HG03097 (cell line): ENCODE results near the gene SIX2.
"Not testable (repeated sequence)": the region's sequence is repeated elsewhere in the genome, so short reads cannot be mapped to it uniquely, and the experiment has no call there.

Source experiments
- ATAC-seq: cut with Tn5 transposase; IDR thresholded peaks from one replicate; pipeline ENCODE4 v1.9.1; 2021; ENCODE audit not compliant: unreplicated experiment, low FRiP score

Gene SIX2

DNA sequence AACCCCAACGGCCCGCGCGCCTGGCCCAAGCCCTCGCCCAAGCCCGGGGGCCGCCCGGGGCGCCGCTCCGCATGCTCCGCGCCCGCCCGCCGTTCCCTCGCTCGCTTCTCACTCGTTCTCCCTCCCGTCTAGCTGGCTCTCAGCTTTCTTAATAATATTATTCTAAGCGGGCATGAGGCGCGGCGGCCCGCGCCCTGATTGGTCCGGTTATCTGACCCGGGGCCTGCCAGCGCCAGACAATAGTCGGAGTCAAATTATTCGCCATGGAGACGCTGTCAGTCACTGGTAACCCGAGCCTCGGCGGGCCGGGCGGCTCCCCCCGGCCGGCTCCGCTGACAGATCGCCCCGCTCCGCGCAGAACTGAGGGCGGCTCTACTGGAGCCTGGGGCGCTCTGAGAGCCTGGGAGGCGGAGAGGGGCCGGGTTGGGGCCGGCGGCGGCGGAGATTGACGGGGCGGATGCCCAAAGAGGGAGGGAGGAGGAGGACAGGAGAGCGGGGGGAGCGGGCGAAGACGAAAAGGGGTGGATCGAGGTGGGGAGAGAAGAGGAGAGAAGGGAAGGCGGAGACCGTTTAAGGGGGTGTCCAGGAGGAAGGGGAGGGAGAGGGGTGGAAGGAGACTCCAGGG, at the start of gene SIX2:
TSS of gene SIX2 (minus strand) at position 150 of the 625 bp plus-strand sequence. CDS start 342 bp downstream, outside the sequence.
- no peak for ATAC-seq

- no peak for ATAC-seq
Observed at GRCh38 chr2:45055162-45055605, 45.9 kb upstream of the SIX2 start.

DNA sequence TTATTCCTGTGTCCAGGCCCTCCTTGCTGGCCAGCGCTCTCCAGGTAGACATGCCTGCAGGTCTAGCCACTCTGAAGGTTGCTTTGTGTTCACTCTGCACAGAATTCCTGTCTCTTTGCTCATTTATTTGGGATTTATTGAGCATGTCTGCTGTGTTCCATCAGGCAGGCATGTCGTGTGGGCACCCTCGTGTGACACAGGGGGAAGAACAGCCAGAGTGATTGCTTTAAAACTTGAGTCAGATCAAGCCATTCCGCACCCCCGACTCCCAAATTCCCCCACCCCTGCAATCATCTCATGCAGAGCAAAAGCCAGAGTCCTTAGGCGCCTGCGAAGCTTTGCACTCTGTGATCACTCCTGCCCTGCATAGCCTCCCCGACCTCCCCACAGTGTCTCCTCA, 44.7 kb upstream of the SIX2 start:
- no peak for ATAC-seq

DNA sequence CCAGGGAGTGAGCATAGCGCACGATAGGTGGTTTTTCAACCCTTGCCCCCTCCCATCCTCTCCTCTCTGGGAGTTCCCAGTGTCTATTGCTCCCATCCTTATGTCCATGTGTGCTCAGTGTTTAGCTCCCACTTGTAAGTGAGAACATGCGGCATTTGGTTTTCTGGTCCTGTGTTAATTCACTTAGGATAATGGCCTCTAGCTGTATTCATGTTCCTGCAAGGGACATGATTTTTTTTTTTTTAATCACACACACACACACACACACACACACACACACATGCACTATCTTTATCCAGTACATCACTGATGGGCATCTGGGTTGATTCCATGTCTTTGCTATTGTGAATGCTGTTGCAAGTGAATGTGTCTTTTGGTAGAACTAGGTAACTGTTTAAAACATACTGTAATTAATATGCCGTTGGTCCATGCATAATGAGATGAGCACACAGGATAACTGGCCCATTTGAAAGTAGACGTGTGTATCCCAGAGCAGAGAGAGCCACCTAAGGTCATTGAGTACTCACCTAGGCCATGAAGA, 43.2 kb upstream of the SIX2 start:
- no peak for ATAC-seq

GRCh38 chr2:45049569-45050336, 40.5 kb upstream of the SIX2 start:
- ATAC-seq = no peak

- ATAC-seq = no peak
Observed at GRCh38 chr2:45047301-45047700, 38.0 kb upstream of the SIX2 start.

GRCh38 chr2:45046786-45047185, 37.5 kb upstream of the SIX2 start:
- ATAC-seq = no peak

DNA sequence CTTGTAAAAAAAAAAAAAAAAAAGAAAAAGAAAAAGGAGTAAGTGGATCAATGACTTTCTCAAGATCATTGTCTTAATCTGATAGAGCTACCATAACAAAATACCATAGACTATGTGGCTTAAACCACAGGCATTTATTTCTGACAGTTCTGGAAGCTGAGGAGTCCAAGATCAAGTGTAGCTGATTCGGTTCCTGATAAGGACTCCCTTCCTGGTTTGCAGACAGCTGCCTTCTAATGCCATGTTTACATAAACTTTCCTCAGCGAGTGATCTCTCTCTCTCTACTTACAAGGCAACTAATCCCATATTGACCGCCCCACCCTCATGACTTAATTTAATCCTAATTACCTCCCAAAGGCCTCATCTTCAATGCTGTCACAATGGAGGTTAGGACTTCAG, 36.5 kb upstream of the SIX2 start:
- no peak for ATAC-seq

DNA sequence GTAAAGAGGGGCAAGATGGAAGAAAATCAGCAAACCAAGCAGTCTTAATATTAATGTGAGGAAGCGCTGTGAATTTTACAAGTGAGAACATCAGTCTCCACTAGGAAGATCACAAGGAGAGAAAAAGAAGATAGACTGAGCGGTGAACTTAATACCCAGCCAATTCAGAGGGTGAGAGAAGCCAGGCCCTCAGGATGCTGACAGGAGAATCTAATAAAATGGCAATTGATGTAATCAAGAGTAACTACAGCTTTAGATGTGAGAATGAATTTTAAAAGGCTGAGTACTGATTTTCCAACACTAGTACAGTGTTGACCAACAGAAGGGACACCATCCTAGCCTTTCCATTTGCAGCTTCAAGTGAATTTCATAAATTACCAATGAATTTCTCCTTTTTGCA, 35.7 kb upstream of the SIX2 start:
- no peak for ATAC-seq

GRCh38 chr2:45043174-45043573, 33.9 kb upstream of the SIX2 start:
- ATAC-seq = no peak

DNA sequence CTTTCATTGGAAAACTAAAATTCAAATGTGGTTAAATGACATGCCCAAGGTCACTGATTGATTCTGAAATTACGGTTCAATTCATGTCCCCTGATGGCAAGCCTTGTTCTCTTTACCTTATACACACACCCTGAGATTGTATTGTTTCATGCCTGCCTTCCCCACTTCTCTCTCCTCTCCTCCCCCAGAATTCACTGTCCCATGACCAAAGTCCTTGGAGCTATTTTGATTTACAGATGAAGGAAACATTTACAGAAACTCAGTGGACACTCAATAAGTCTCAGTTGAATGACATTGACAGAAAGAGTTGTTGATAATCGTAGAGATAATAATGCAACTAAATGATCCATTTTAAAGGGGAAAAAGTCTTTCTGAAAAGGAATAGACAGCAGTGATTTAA, 33.1 kb upstream of the SIX2 start:
- no peak for ATAC-seq

- no peak for ATAC-seq
Observed at GRCh38 chr2:45040786-45041185, 31.5 kb upstream of the SIX2 start.

DNA sequence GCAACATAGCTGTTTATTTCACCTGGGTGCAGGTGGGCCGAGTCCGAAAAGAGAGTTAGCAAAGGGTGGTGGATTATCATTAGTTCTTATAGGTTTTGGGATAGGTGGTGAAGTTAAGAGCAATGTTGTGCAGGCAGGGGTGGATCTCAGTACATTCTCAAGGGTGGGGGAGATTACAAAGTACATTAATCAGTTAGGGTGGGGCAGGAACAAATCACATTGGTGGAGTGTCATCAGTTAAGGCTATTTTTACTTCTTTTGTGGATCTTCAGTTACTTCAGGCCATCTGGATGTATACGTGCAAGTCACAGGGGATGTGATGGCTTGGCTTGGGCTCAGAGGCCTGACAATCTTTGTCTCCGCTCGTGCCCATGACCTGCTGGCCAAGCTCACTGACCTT, 30.6 kb upstream of the SIX2 start:
- ATAC-seq = not testable (repeated sequence)

GRCh38 chr2:45038861-45039260, 29.6 kb upstream of the SIX2 start:
- not testable (repeated sequence) for ATAC-seq

- no peak for ATAC-seq
Observed at GRCh38 chr2:45033302-45033701, 24.1 kb upstream of the SIX2 start.

- no peak for ATAC-seq
Observed at GRCh38 chr2:45031028-45031427, 21.8 kb upstream of the SIX2 start.

GRCh38 chr2:45030553-45030952, 21.3 kb upstream of the SIX2 start:
- no peak for ATAC-seq

DNA sequence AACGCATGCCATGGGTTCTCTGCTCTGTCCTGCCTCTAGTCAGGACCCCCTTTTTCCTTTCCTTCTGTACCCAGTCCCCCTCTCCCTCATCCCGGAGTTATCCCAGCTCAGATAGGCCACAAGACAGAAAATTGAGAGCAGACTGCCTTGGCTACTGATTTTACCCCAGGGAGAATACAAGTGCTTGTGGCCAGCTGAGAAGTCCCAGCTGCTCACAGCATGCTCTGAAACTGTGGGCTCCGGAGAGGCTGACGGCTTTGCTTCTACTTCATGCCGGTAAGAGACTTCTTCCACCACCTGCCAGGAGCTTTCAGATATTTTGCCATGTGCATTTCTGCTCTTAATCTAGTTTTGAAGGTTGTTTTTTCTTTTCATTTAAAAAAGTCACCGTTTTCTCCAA, 20.0 kb upstream of the SIX2 start:
- ATAC-seq = no peak

GRCh38 chr2:45028276-45028675, 19.0 kb upstream of the SIX2 start:
- no peak for ATAC-seq

- no peak for ATAC-seq
Observed at GRCh38 chr2:45026924-45027450, 17.7 kb upstream of the SIX2 start.

- no peak for ATAC-seq
Observed at GRCh38 chr2:45024600-45025291, 15.5 kb upstream of the SIX2 start.
